ENCODE measurements around the gene LIPJ. TPM values are rescaled to one million over a fixed set of nuclear protein-coding genes. Genes with fewer than 3 reads are reported as not detected.

LIPJ gene
- total and polyA plus RNA-seq, 2 of the 13 experiments (the other 11 are each of a cell fraction or from before 2014, with no cell fraction given) = not detected

GRCh38 chr10:88565072-88565471 lies 21.5 kb upstream of the LIPJ start:
- H3K4me3 ChIP-seq (replicated peaks in 1 of 3; ENCODE audit: insufficient read depth in 1 of 3, low read depth in 2 of 3, low read length in 3 of 3) = no peak overlapping the region
- intact Hi-C loops (cut with micrococcal nuclease; ENCODE audit: unreplicated experiment) = loop anchor here (1.0 kb wide), 1 partner anchor 245 kb away; no protein-coding TSS in a partner anchor
- ChIA-PET POLR2A (no interaction called here), CTCF (ENCODE audit: low intra/inter-chr PET ratio, low total read pairs) (interaction anchor here (0.6 kb wide), 1 partner anchor 227 kb away, joined by 3 read pairs; no protein-coding TSS in a partner anchor)
- no peaks in the 10 kb centered on the region for H3K79me2 ChIP-seq (ENCODE audit: insufficient read depth, low read length)
- FAIRE-seq = no peak
- H4K20me1 ChIP-seq (ENCODE audit: insufficient read depth, low read length) = no peaks in the 10 kb centered on the region
- no TSS peak for BruUV-seq (replicated peaks)
- H3K9me3 ChIP-seq (ENCODE audit: low read length) = no peaks in the 10 kb centered on the region
- DNase-seq (ENCODE audit: low spot score) = no peak
- ATAC-seq = 0 out of 3 replicates have a peak, but pooled peaks have one; percentile 51
- no peak overlapping the region for H2AFZ ChIP-seq (ENCODE audit: low read length)
- no peaks in the 10 kb centered on the region; a peak in 1 of 5 replicates for H3K27me3 ChIP-seq (ENCODE audit: control insufficient read depth in 1 of 2, insufficient read depth in 2 of 2, low read length in 2 of 2)
- WGBS (ENCODE audit: low lambda C conversion rate) = 0% methylated on average over 1 of the region's 1 CpG
- no peaks in the 10 kb centered on the region for H3K36me3 ChIP-seq (replicated peaks in 1 of 2; ENCODE audit: control insufficient read depth in 1 of 2, insufficient read depth in 2 of 2, low read length in 2 of 2)
- TF ChIP-seq STAG1 (CRISPR knock-in tag; IDR thresholded peaks at IDR 0.05) (peak; percentile 37), ZSCAN9 (CRISPR knock-in tag; IDR thresholded peaks at IDR 0.05; ENCODE audit: borderline replicate concordance) (no peak)
- no peak overlapping the region for H3K9ac ChIP-seq (ENCODE audit: insufficient read depth, low read depth, low read length)
- in situ Hi-C loops (cut with HindIII; ENCODE audit: extremely low pct_ligation_motif_present, low pct_unique_long_range_greater_than_20kb) = no loop called here
- no peak overlapping the region for H3K4me2 ChIP-seq (ENCODE audit: low read depth, low read length)
- H3K4me1 ChIP-seq (ENCODE audit: insufficient read depth, low read length) = no peaks in the 10 kb centered on the region
- H3K27ac ChIP-seq (ENCODE audit: extremely low read length, insufficient read depth, low read length) = no peak overlapping the region

GRCh38 chr10:88582411-88582805 lies 4.2 kb upstream of the LIPJ start:
- TF ChIP-seq CEBPB (IDR thresholded peaks at IDR 0.05; ENCODE audit: borderline replicate concordance, low read depth, low read length) = no peak
- H3K4me3 ChIP-seq (replicated peaks in 1 of 3; ENCODE audit: insufficient read depth in 1 of 3, low read depth in 2 of 3, low read length in 3 of 3) = no peak overlapping the region
- no peak overlapping the region for H2AFZ ChIP-seq (ENCODE audit: low read length)
- ATAC-seq (peak; percentile 29; the same call in 2 of the 3 replicates), FAIRE-seq (no peak), DNase-seq (ENCODE audit: low spot score) (no peak)
- H3K27me3 ChIP-seq (ENCODE audit: control insufficient read depth in 1 of 2, insufficient read depth in 2 of 2, low read length in 2 of 2) = no peaks in the 10 kb centered on the region; a peak in 1 of 5 replicates
- CTCF ChIA-PET (ENCODE audit: low intra/inter-chr PET ratio, low total read pairs) = no interaction called here
- no peak overlapping the region for H3K9ac ChIP-seq (ENCODE audit: insufficient read depth, low read depth, low read length)
- no peaks in the 10 kb centered on the region for H3K4me1 ChIP-seq (ENCODE audit: insufficient read depth, low read length)
- WGBS (ENCODE audit: low lambda C conversion rate) = 100% methylated on average over 2 of the region's 4 CpGs
- H3K27ac ChIP-seq (ENCODE audit: extremely low read length, insufficient read depth, low read length) = no peak overlapping the region
- H4K20me1 ChIP-seq (ENCODE audit: insufficient read depth, low read length) = no peaks in the 10 kb centered on the region
- H3K79me2 ChIP-seq (ENCODE audit: insufficient read depth, low read length) = no peaks in the 10 kb centered on the region
- no peak overlapping the region for H3K4me2 ChIP-seq (ENCODE audit: low read depth, low read length)
- H3K36me3 ChIP-seq (replicated peaks in 1 of 2; ENCODE audit: control insufficient read depth in 1 of 2, insufficient read depth in 2 of 2, low read length in 2 of 2) = no peaks in the 10 kb centered on the region
- H3K9me3 ChIP-seq (ENCODE audit: low read length) = no peaks in the 10 kb centered on the region
- intact Hi-C loops (cut with micrococcal nuclease; ENCODE audit: unreplicated experiment) = no loop called here
- POLR2A ChIA-PET = no interaction called here
- in situ Hi-C loops (cut with HindIII; ENCODE audit: extremely low pct_ligation_motif_present, low pct_unique_long_range_greater_than_20kb) = no loop called here
- no TSS peak for BruUV-seq (replicated peaks)
